HG03354 (cell line): ENCODE results near the gene MAP6.

Experiments
- ATAC-seq: cut with Tn5 transposase; IDR thresholded peaks from one replicate; pipeline ENCODE4 v1.9.1; 2021; ENCODE audit warnings: mild to moderate bottlenecking; ENCODE audit not compliant: unreplicated experiment, poor library complexity, severe bottlenecking

The MAP6 gene

GRCh38 chr11:75537740-75538139 is 131.1 kb downstream of the MAP6 start:
- no peak for ATAC-seq
